ENCODE measurements around the gene LAMC2. TPM values are rescaled to one million over a fixed set of nuclear protein-coding genes. Genes with fewer than 3 reads are reported as not detected.

Gene LAMC2
- total RNA-seq, 1 donor from 2014 or later: 1.2 TPM

GRCh38 chr1:183285746-183286145, 99.7 kb downstream of the LAMC2 start:
- no peak for DNase-seq
- Histone ChIP-seq H3K27ac (replicated peaks) (peak overlapping the region; percentile 95), H3K27me3 (ENCODE audit: low read depth) (no peaks in the 10 kb centered on the region), H3K9me3 (replicated peaks) (no peaks in the 10 kb centered on the region), H3K4me3 (no peak overlapping the region), H3K4me1 (peaks cover 85% of the 10 kb centered on the region), H3K36me3 (no peaks in the 10 kb centered on the region)
- intact Hi-C loops (cut with micrococcal nuclease): no loop called here
- TF ChIP-seq CTCF (IDR thresholded peaks at IDR 0.05; ENCODE audit: borderline replicate concordance): no peak

- intact Hi-C loops (cut with micrococcal nuclease): no loop called here
- no peak for TF ChIP-seq CTCF (IDR thresholded peaks at IDR 0.05; ENCODE audit: borderline replicate concordance)
- Histone ChIP-seq H3K27ac (replicated peaks) (peak overlapping the region; percentile 95), H3K4me3 (no peak overlapping the region), H3K4me1 (peaks cover 82% of the 10 kb centered on the region), H3K9me3 (replicated peaks) (no peaks in the 10 kb centered on the region), H3K27me3 (ENCODE audit: low read depth) (no peaks in the 10 kb centered on the region), H3K36me3 (no peaks in the 10 kb centered on the region)
- peak; percentile 85 for DNase-seq
Observed at GRCh38 chr1:183287191-183287675, 101.2 kb downstream of the LAMC2 start.

- DNase-seq: no peak
- Histone ChIP-seq H3K27me3 (ENCODE audit: low read depth) (no peaks in the 10 kb centered on the region), H3K9me3 (replicated peaks) (no peaks in the 10 kb centered on the region), H3K4me3 (no peak overlapping the region), H3K27ac (replicated peaks) (peak overlapping the region; percentile 95), H3K36me3 (no peaks in the 10 kb centered on the region), H3K4me1 (peaks cover 70% of the 10 kb centered on the region)
- no peak for TF ChIP-seq CTCF (IDR thresholded peaks at IDR 0.05; ENCODE audit: borderline replicate concordance)
- intact Hi-C loops (cut with micrococcal nuclease): no loop called here
Observed at GRCh38 chr1:183288583-183288982, 102.5 kb downstream of the LAMC2 start.

GRCh38 chr1:183289051-183289496, 103.0 kb downstream of the LAMC2 start:
- Histone ChIP-seq H3K9me3 (replicated peaks) (no peaks in the 10 kb centered on the region), H3K27me3 (ENCODE audit: low read depth) (no peaks in the 10 kb centered on the region), H3K36me3 (no peaks in the 10 kb centered on the region), H3K27ac (replicated peaks) (peak overlapping the region; percentile 95), H3K4me1 (peaks cover 65% of the 10 kb centered on the region), H3K4me3 (no peak overlapping the region)
- TF ChIP-seq CTCF (IDR thresholded peaks at IDR 0.05; ENCODE audit: borderline replicate concordance): no peak
- intact Hi-C loops (cut with micrococcal nuclease): no loop called here
- DNase-seq: peak; percentile 60

- no peaks in the 10 kb centered on the region for H3K27me3 ChIP-seq (ENCODE audit: low read depth)
- no peaks in the 10 kb centered on the region for H3K9me3 ChIP-seq (replicated peaks)
- peak overlapping the region; percentile 56 for H3K27ac ChIP-seq (replicated peaks)
- intact Hi-C loops (cut with micrococcal nuclease): no loop called here
- DNase-seq: no peak
- no peaks in the 10 kb centered on the region for H3K36me3 ChIP-seq
- TF ChIP-seq CTCF (IDR thresholded peaks at IDR 0.05; ENCODE audit: borderline replicate concordance): no peak
- H3K4me3 ChIP-seq: no peak overlapping the region
- peaks cover 57% of the 10 kb centered on the region for H3K4me1 ChIP-seq
Observed at GRCh38 chr1:183290628-183291027, 104.6 kb downstream of the LAMC2 start.
